ENCODE measurements around the gene CTNS.

DNA sequence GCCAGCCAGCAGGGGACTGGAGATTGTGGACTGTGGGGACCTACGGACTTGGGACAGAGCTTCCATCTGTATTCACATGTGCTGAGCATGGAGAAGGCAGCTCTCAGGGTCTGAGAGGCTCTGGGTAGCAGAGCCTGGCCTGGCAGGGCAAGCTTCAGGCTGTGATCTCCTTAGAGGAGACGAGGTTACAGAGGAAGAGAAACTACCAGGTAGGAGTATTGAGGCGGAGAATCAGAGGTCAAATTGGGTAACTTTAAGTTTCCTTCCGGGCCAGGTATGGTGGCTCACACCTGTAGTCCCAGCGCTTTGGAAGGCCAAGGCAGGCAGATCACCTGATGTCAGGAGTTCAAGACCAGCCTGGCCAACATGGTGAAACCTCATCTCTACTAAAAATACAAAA is 8.8 kb downstream of the CTNS start:
- TF ChIP-seq CEBPB (IDR thresholded peaks at IDR 0.05): no peak
- TF ChIP-seq RAD21 (IDR thresholded peaks at IDR 0.05; ENCODE audit: low read depth): no peak
- TF ChIP-seq EP300 (IDR thresholded peaks at IDR 0.05; ENCODE audit: borderline replicate concordance): no peak
- no peak for TF ChIP-seq YY1 (IDR thresholded peaks at IDR 0.05; ENCODE audit: low read depth)
- no peak for TF ChIP-seq REST (IDR thresholded peaks at IDR 0.05; ENCODE audit: low read depth)
- TF ChIP-seq NFIC (IDR thresholded peaks at IDR 0.05): no peak
- no peak for TF ChIP-seq TAF1 (IDR thresholded peaks at IDR 0.05; ENCODE audit: low read depth)
- TF ChIP-seq EGR1 (IDR thresholded peaks at IDR 0.05): no peak
- TF ChIP-seq TCF12 (IDR thresholded peaks at IDR 0.05; ENCODE audit: low read depth): no peak
- no peak for TF ChIP-seq ZBTB7A (IDR thresholded peaks at IDR 0.05; ENCODE audit: low read depth)
- no peak for TF ChIP-seq TEAD4 (IDR thresholded peaks at IDR 0.05)
- TF ChIP-seq, protein P1, sequence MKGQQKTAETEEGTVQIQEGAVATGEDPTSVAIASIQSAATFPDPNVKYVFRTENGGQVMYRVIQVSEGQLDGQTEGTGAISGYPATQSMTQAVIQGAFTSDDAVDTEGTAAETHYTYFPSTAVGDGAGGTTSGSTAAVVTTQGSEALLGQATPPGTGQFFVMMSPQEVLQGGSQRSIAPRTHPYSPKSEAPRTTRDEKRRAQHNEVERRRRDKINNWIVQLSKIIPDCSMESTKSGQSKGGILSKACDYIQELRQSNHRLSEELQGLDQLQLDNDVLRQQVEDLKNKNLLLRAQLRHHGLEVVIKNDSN (IDR thresholded peaks at IDR 0.05): no peak
- TF ChIP-seq CREB1 (IDR thresholded peaks at IDR 0.05; ENCODE audit: low read depth): no peak
